Measurements from ENCODE around the gene C16orf74.

The C16orf74 gene

GRCh38 chr16:85674828-85675227 is 76.1 kb downstream of the C16orf74 start:
- no peak for DNase-seq (ENCODE audit: low read depth in 2 of 2)

- DNase-seq (ENCODE audit: low read depth in 2 of 2): no peak
Measured at GRCh38 chr16:85674418-85674755, 76.5 kb downstream of the C16orf74 start.

- DNase-seq (ENCODE audit: low read depth in 2 of 2): no peak
Measured at GRCh38 chr16:85673529-85674417, 77.1 kb downstream of the C16orf74 start.

- no peak for DNase-seq (ENCODE audit: low read depth in 2 of 2)
Measured at GRCh38 chr16:85670840-85671239, 80.1 kb downstream of the C16orf74 start.

- DNase-seq (ENCODE audit: low read depth in 2 of 2): no peak
Measured at GRCh38 chr16:85668676-85669424, 82.0 kb downstream of the C16orf74 start.

- no peak for DNase-seq (ENCODE audit: low read depth in 2 of 2)
Measured at GRCh38 chr16:85667841-85668413, 83.0 kb downstream of the C16orf74 start.

- no peak for DNase-seq (ENCODE audit: low read depth in 2 of 2)
Measured at GRCh38 chr16:85667261-85667660, 83.6 kb downstream of the C16orf74 start.

- DNase-seq (ENCODE audit: low read depth in 2 of 2): no peak
Measured at GRCh38 chr16:85665929-85666328, 85.0 kb downstream of the C16orf74 start.

GRCh38 chr16:85665373-85665740 is 85.5 kb downstream of the C16orf74 start:
- DNase-seq (ENCODE audit: low read depth in 2 of 2): no peak

- no peak for DNase-seq (ENCODE audit: low read depth in 2 of 2)
Measured at GRCh38 chr16:85664580-85665372, 86.1 kb downstream of the C16orf74 start.

GRCh38 chr16:85663891-85664321 is 87.0 kb downstream of the C16orf74 start:
- DNase-seq (ENCODE audit: low read depth in 2 of 2): no peak

GRCh38 chr16:85662976-85663830 is 87.7 kb downstream of the C16orf74 start:
- DNase-seq (ENCODE audit: low read depth in 2 of 2): no peak

- DNase-seq (ENCODE audit: low read depth in 2 of 2): no peak
Measured at GRCh38 chr16:85662482-85662812, 88.4 kb downstream of the C16orf74 start.

- DNase-seq (ENCODE audit: low read depth in 2 of 2): no peak
Measured at GRCh38 chr16:85661740-85662481, 89.0 kb downstream of the C16orf74 start.

GRCh38 chr16:85660843-85661739 is 89.8 kb downstream of the C16orf74 start:
- DNase-seq (ENCODE audit: low read depth in 2 of 2): no peak

GRCh38 chr16:85659805-85660511 is 90.9 kb downstream of the C16orf74 start:
- no peak for DNase-seq (ENCODE audit: low read depth in 2 of 2)

GRCh38 chr16:85659336-85659735 is 91.6 kb downstream of the C16orf74 start:
- DNase-seq (ENCODE audit: low read depth in 2 of 2): no peak

- no peak for DNase-seq (ENCODE audit: low read depth in 2 of 2)
Measured at GRCh38 chr16:85658504-85659326, 92.2 kb downstream of the C16orf74 start.
